HEK293 (cell line): ENCODE data around the gene NLRC4.

Experiments used
- CTCF ChIA-PET: fragments of 350-600 bp; formaldehyde crosslinking; extraction: SDS; loops from one replicate; lab custom pipeline; 2021; ENCODE audit warnings: antibody characterized with exemption; lab: Yijun Ruan, JAX
- POLR2A ChIA-PET: fragments of 300-600 bp; formaldehyde crosslinking; extraction: SDS; loops from one replicate; lab custom pipeline; 2020; ENCODE audit warnings: antibody characterized with exemption, inconsistent platforms; lab: Yijun Ruan, JAX
- H3K27ac ChIP-seq: fragments of 200-500 bp; sonication (Bioruptor generic); 2 replicates; pipeline ENCODE4 v1.5.1; 2014; ENCODE audit warnings: low read depth, low read length, control low read depth, inconsistent platforms; ENCODE audit errors: extremely low read depth
- H3K36me3 ChIP-seq, 2 experiments: fragments of 200-500 bp in 1 of 2; sonication (Bioruptor generic) in 1 of 2; 1 replicate in 1 of 2; 2 replicates in 1 of 2; pipeline ENCODE4 v1.5.1; 2014 to 2017; ENCODE audit warnings: inconsistent platforms in 2 of 2, low read length in 2 of 2; ENCODE audit not compliant: control insufficient read depth in 2 of 2, insufficient read depth in 1 of 2
- H3K4me1 ChIP-seq: fragments of 200-500 bp; sonication (Bioruptor generic); 2 replicates; pipeline ENCODE4 v1.5.1; 2014; ENCODE audit warnings: mild to moderate bottlenecking, low read length, inconsistent platforms; ENCODE audit not compliant: control insufficient read depth, insufficient read depth
- H3K4me3 ChIP-seq: 2 replicates; pipeline ENCODE4 v1.5.1; 2011; ENCODE audit warnings: low read depth, mild to moderate bottlenecking, control low read depth, low read length, moderate library complexity
- H3K9me3 ChIP-seq: fragments of 200-500 bp; sonication (Bioruptor generic); 2 replicates; pipeline ENCODE4 v1.5.1; 2014; ENCODE audit warnings: low read depth, low read length, inconsistent platforms; ENCODE audit not compliant: control insufficient read depth, insufficient read depth
- AEBP2 ChIP-seq: fragments of 450-650 bp; formaldehyde crosslinking; IDR thresholded peaks from 2 replicates; pipeline ENCODE4 v1.5.1; 2016; ENCODE audit warnings: missing biosample characterization, missing genetic modification characterization, borderline replicate concordance
- KLF10 ChIP-seq: fragments of 450-650 bp; IDR thresholded peaks from 2 replicates; pipeline ENCODE4 v1.5.1; 2018; ENCODE audit warnings: missing biosample characterization, mild to moderate bottlenecking, missing genetic modification characterization
- MEIS1 ChIP-seq: sonication (generic); formaldehyde crosslinking; IDR thresholded peaks from 2 replicates; pipeline ENCODE4 v1.8.1; 2022; ENCODE audit warnings: missing genetic modification reagents, mild to moderate bottlenecking, borderline replicate concordance
- PRDM2 ChIP-seq: fragments of 450-650 bp; formaldehyde crosslinking; IDR thresholded peaks from 2 replicates; pipeline ENCODE4 v1.5.1; 2016; ENCODE audit warnings: missing biosample characterization, missing genetic modification characterization, borderline replicate concordance
- ZNF114 ChIP-seq: fragments of 450-650 bp; formaldehyde crosslinking; IDR thresholded peaks from 2 replicates; pipeline ENCODE4 v1.5.0; 2017; ENCODE audit warnings: missing biosample characterization, missing genetic modification characterization
- ZNF16 ChIP-seq: fragments of 450-650 bp; formaldehyde crosslinking; IDR thresholded peaks from 2 replicates; pipeline ENCODE4 v1.5.1; 2016; ENCODE audit warnings: low read depth, missing biosample characterization, missing genetic modification characterization
- ZNF26 ChIP-seq: fragments of 450-650 bp; formaldehyde crosslinking; IDR thresholded peaks from 2 replicates; pipeline ENCODE4 v1.5.1; 2016; ENCODE audit warnings: missing biosample characterization, missing genetic modification characterization
- ZNF394 ChIP-seq: fragments of 450-650 bp; formaldehyde crosslinking; IDR thresholded peaks from 2 replicates; pipeline ENCODE4 v1.5.1; 2016; ENCODE audit warnings: missing biosample characterization, missing genetic modification characterization, mild to moderate bottlenecking, moderate library complexity, borderline replicate concordance
- ZNF48 ChIP-seq: fragments of 450-650 bp; formaldehyde crosslinking; IDR thresholded peaks from 2 replicates; pipeline ENCODE4 v1.5.1; 2016; ENCODE audit warnings: missing biosample characterization, missing genetic modification characterization
- ZNF521 ChIP-seq: fragments of 450-650 bp; formaldehyde crosslinking; IDR thresholded peaks from 2 replicates; pipeline ENCODE4 v1.5.1; 2017; ENCODE audit warnings: missing biosample characterization, mild to moderate bottlenecking, missing genetic modification characterization
- ZNF624 ChIP-seq: fragments of 450-650 bp; formaldehyde crosslinking; IDR thresholded peaks from 2 replicates; pipeline ENCODE4 v1.5.1; 2017; ENCODE audit warnings: missing biosample characterization, missing genetic modification characterization
- ZNF654 ChIP-seq: fragments of 450-650 bp; formaldehyde crosslinking; IDR thresholded peaks from 2 replicates; pipeline ENCODE4 v1.5.1; 2016; ENCODE audit warnings: low read depth, missing biosample characterization, missing genetic modification characterization
- ZNF692 ChIP-seq: fragments of 450-650 bp; formaldehyde crosslinking; IDR thresholded peaks from 2 replicates; pipeline ENCODE4 v1.5.1; 2016; ENCODE audit warnings: missing biosample characterization, missing genetic modification characterization
- ZNF707 ChIP-seq: fragments of 450-650 bp; formaldehyde crosslinking; IDR thresholded peaks from 2 replicates; pipeline ENCODE4 v1.5.1; 2016; ENCODE audit warnings: missing biosample characterization, missing genetic modification characterization
- ZNF791 ChIP-seq: fragments of 450-650 bp; formaldehyde crosslinking; IDR thresholded peaks from 2 replicates; pipeline ENCODE4 v1.5.1; 2016; ENCODE audit warnings: missing biosample characterization, missing genetic modification characterization
- TF ChIP-seq, protein P1 (sequence below): fragments of 450-650 bp; IDR thresholded peaks from 2 replicates; pipeline ENCODE4 v1.5.1; 2018; ENCODE audit warnings: missing biosample characterization, missing genetic modification characterization
- TF ChIP-seq, protein P2 (sequence below): fragments of 450-650 bp; formaldehyde crosslinking; IDR thresholded peaks from 2 replicates; pipeline ENCODE4 v1.5.1; 2016; ENCODE audit warnings: missing biosample characterization, missing genetic modification characterization, borderline replicate concordance

Gene NLRC4

DNA sequence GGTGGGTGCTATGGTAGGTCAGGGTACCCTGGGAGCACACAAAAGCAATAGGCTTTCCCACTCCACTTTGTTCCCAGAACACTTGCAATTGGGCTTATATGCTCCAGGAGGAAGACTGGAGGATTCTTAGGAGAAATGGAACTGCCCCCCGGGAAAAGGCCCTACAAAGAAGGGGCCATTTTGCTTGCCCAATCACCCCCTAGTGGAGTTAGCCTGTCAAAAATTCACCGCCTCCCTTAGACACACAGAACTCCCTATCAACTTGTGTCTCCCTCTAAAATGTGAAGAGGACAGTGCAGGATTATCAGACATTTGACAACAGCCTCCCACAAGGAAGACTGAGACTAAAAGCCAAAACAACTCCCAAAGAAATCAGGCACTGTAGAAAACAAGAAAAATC is 36.5 kb downstream of the NLRC4 start:
- Histone ChIP-seq H3K36me3 (peaks cover 5 to 28% of the 10 kb centered on the region in 2 experiments; a peak in 2 of 3 replicates), H3K27ac (no peak overlapping the region), H3K9me3 (no peaks in the 10 kb centered on the region), H3K4me1 (no peaks in the 10 kb centered on the region), H3K4me3 (no peak overlapping the region)
- POLR2A ChIA-PET: no interaction called here
- CTCF ChIA-PET: no interaction called here
- TF ChIP-seq ZNF16 (tag by site-specific recombination): no peak
- no peak for TF ChIP-seq ZNF654 (tag by site-specific recombination)
- no peak for TF ChIP-seq ZNF692
- no peak for TF ChIP-seq ZNF791 (tag by site-specific recombination)
- no peak for TF ChIP-seq ZNF707 (tag by site-specific recombination)
- TF ChIP-seq KLF10: no peak
- TF ChIP-seq ZNF48 (tag by site-specific recombination): no peak
- no peak for TF ChIP-seq MEIS1 (CRISPR knock-in tag)
- TF ChIP-seq AEBP2: no peak
- TF ChIP-seq, all 188 proteins: peak for 0

- no peak for TF ChIP-seq ZNF26 (tag by site-specific recombination)
- TF ChIP-seq ZNF394 (tag by site-specific recombination): no peak
- no peak for TF ChIP-seq ZNF521 (tag by site-specific recombination)
- no peak for TF ChIP-seq ZNF624
- TF ChIP-seq, protein P1, sequence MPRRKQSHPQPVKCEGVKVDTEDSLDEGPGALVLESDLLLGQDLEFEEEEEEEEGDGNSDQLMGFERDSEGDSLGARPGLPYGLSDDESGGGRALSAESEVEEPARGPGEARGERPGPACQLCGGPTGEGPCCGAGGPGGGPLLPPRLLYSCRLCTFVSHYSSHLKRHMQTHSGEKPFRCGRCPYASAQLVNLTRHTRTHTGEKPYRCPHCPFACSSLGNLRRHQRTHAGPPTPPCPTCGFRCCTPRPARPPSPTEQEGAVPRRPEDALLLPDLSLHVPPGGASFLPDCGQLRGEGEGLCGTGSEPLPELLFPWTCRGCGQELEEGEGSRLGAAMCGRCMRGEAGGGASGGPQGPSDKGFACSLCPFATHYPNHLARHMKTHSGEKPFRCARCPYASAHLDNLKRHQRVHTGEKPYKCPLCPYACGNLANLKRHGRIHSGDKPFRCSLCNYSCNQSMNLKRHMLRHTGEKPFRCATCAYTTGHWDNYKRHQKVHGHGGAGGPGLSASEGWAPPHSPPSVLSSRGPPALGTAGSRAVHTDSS (tag by site-specific recombination): no peak
- no peak for TF ChIP-seq PRDM2
- TF ChIP-seq, protein P2, sequence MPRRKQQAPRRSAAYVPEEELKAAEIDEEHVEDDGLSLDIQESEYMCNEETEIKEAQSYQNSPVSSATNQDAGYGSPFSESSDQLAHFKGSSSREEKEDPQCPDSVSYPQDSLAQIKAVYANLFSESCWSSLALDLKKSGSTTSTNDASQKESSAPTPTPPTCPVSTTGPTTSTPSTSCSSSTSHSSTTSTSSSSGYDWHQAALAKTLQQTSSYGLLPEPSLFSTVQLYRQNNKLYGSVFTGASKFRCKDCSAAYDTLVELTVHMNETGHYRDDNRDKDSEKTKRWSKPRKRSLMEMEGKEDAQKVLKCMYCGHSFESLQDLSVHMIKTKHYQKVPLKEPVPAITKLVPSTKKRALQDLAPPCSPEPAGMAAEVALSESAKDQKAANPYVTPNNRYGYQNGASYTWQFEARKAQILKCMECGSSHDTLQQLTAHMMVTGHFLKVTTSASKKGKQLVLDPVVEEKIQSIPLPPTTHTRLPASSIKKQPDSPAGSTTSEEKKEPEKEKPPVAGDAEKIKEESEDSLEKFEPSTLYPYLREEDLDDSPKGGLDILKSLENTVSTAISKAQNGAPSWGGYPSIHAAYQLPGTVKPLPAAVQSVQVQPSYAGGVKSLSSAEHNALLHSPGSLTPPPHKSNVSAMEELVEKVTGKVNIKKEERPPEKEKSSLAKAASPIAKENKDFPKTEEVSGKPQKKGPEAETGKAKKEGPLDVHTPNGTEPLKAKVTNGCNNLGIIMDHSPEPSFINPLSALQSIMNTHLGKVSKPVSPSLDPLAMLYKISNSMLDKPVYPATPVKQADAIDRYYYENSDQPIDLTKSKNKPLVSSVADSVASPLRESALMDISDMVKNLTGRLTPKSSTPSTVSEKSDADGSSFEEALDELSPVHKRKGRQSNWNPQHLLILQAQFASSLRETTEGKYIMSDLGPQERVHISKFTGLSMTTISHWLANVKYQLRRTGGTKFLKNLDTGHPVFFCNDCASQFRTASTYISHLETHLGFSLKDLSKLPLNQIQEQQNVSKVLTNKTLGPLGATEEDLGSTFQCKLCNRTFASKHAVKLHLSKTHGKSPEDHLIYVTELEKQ (tag by site-specific recombination): no peak
- TF ChIP-seq ZNF114 (tag by site-specific recombination): no peak
- no peak for TF ChIP-seq ZNF654 (tag by site-specific recombination)
- no peak for TF ChIP-seq AEBP2
- CTCF ChIA-PET: no interaction called here
- H3K36me3 ChIP-seq: peaks cover 7 to 35% of the 10 kb centered on the region in 2 experiments; a peak in 2 of 3 replicates
- H3K4me1 ChIP-seq: no peaks in the 10 kb centered on the region
- H3K4me3 ChIP-seq: no peak overlapping the region
- POLR2A ChIA-PET: no interaction called here
- no peaks in the 10 kb centered on the region for H3K9me3 ChIP-seq
- no peak overlapping the region for H3K27ac ChIP-seq
Observed at GRCh38 chr2:32227492-32227891, 37.2 kb downstream of the NLRC4 start.
